GM18907 (cell line): ENCODE measurements around the gene GP5.

ENCODE experiments used
- ATAC-seq: cut with Tn5 transposase; IDR thresholded peaks from one replicate; pipeline ENCODE4 v1.9.1; 2021; ENCODE audit warnings: mild to moderate bottlenecking, moderate library complexity; ENCODE audit not compliant: unreplicated experiment

The GP5 gene

GRCh38 chr3:194397757-194398312 lies 1.2 kb downstream of the GP5 start:
- ATAC-seq, result peak; percentile 24

GRCh38 chr3:194396859-194397756 lies 2.0 kb downstream of the GP5 start:
- ATAC-seq, result peak; percentile 49

- no peak for ATAC-seq
Observed at GRCh38 chr3:194396539-194396858, 2.6 kb downstream of the GP5 start.

- ATAC-seq, result no peak
Observed at GRCh38 chr3:194395778-194396538, 3.1 kb downstream of the GP5 start.

- ATAC-seq, result no peak
Observed at GRCh38 chr3:194395212-194395611, 3.9 kb downstream of the GP5 start.

- ATAC-seq, result no peak
Observed at GRCh38 chr3:194392576-194392975, 6.5 kb downstream of the GP5 start.

- no peak for ATAC-seq
Observed at GRCh38 chr3:194390835-194391234, 8.2 kb downstream of the GP5 start.

GRCh38 chr3:194389269-194389668 lies 9.8 kb downstream of the GP5 start:
- no peak for ATAC-seq

GRCh38 chr3:194387926-194388418 lies 11.1 kb downstream of the GP5 start:
- no peak for ATAC-seq

- ATAC-seq, result no peak
Observed at GRCh38 chr3:194387276-194387675, 11.8 kb downstream of the GP5 start.

- no peak for ATAC-seq
Observed at GRCh38 chr3:194386648-194387047, 12.4 kb downstream of the GP5 start.

GRCh38 chr3:194386066-194386465 lies 13.0 kb downstream of the GP5 start:
- no peak for ATAC-seq

- no peak for ATAC-seq
Observed at GRCh38 chr3:194384569-194385001, 14.5 kb downstream of the GP5 start.

GRCh38 chr3:194384156-194384555 lies 14.9 kb downstream of the GP5 start:
- ATAC-seq, result no peak

GRCh38 chr3:194383276-194383940 lies 15.7 kb downstream of the GP5 start:
- ATAC-seq, result no peak

- no peak for ATAC-seq
Observed at GRCh38 chr3:194382892-194383223, 16.2 kb downstream of the GP5 start.

GRCh38 chr3:194382196-194382891 lies 16.7 kb downstream of the GP5 start:
- ATAC-seq, result no peak

- no peak for ATAC-seq
Observed at GRCh38 chr3:194381460-194381875, 17.6 kb downstream of the GP5 start.

GRCh38 chr3:194380326-194380725 lies 18.7 kb downstream of the GP5 start:
- ATAC-seq, result no peak

GRCh38 chr3:194379651-194380050 lies 19.4 kb downstream of the GP5 start:
- ATAC-seq, result no peak

GRCh38 chr3:194379231-194379630 lies 19.8 kb downstream of the GP5 start:
- no peak for ATAC-seq
